GOT3 (cell line): ENCODE data around the gene SHROOM1.
"Not testable (repeated sequence)": the region's sequence is repeated elsewhere in the genome, so short reads cannot be mapped to it uniquely, and the experiment has no call there.

Experiments used
- DNase-seq: peaks from one replicate; lab custom pipeline; 2025; ENCODE audit warnings: mixed read lengths; lab: John Stamatoyannopoulos, UW

Gene SHROOM1

DNA sequence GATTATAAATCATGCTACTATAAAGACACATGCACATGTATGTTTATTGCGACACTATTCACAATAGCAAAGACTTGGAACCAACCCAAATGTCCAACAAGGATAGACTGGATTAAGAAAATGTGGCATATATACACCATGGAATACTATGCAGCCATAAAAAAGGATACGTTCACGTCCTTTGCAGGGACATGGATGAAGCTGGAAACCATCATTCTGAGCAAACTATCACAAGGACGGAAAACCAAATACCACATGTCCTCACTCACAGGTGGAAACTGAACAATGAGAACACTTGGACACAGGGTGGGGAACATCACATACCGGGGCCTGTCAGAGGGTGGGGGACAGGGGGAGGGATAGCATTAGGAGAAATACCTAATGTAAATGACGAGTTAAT is 24.6 kb downstream of the SHROOM1 start:
- DNase-seq, result not testable (repeated sequence)

DNA sequence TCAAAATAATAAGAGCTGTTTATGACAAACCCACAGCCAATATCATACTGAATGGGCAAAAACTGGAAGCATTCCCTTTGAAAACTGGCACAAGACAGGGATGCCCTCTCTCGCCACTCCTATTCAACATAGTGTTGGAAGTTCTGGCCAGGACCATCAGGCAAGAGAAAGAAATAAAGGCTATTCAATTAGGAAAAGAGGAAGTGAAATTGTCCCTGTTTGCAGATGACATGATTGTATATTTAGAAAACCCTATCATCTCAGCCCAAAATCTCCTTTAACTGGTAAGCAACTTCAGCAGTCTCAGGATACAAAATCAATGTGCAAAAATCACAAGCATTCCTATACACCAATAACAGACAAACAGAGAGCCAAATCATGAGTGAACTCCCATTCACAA is 26.2 kb downstream of the SHROOM1 start:
- not testable (repeated sequence) for DNase-seq

DNA sequence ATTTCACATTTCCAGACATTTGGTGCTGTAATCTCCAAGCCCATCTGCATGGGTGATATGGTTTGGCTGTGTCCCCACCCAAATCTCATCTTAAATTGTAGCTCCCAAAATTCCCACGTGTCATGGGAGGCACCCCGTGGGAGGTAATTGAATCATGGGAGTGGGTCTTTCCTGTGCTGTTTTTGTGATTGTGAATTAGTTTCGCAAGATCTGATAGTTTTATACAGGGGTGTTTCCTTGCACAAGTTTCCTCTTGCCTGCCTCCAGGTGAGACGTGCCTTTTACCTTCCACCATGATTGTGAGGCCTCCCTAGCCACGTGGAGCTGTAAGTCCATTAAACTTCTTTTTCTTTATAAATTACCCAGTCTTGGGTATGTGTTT is 27.8 kb downstream of the SHROOM1 start:
- DNase-seq, result not testable (repeated sequence)

DNA sequence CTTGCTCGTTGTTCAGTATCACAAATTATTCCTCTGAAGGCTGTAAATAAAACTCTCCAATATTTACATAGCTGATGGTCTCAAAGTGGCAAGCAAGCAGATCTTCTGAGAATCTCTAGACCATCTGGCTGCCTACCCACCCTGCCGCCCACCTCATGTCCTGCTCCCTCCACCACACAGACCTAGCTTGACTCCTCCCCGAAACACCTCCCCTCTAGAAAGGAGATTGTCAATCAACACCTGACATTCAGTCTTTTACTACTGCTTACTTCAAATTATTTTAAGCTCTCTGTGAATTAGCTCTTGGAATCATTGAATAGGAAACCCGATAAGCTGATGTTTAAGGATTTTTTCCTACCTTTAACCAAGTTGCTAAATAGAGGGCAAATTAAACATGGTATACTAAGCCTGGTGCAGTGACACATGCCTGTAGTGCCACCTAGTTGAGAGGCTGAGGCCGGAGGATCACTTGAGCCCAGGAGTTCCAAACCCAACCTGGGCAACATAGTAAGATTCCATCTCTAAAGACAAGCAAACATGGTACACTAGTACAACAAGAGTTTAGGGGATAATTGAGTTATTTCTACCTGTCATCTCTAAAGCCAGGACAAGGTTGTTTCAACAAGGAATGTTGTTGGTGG is 28.3 kb downstream of the SHROOM1 start:
- DNase-seq, result no peak

DNA sequence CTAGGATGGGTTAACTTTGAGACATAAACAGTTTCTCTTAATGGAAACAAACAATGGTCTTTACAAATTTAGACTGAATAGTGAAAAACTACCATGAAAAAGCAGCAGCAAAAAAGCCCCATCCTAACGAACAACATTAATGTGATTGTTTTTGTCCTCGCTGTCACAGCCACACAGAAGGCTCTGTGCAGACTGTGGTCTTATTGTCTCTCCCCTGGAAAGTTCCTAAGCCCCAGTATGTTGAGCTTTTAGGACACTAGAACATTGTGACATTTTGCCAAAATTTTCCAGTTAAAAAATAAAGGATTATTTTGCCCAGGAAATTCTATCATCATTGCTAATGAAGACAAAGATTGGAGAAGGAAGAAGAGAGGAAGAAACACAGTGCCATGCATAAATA is 29.9 kb downstream of the SHROOM1 start:
- no peak for DNase-seq

DNA sequence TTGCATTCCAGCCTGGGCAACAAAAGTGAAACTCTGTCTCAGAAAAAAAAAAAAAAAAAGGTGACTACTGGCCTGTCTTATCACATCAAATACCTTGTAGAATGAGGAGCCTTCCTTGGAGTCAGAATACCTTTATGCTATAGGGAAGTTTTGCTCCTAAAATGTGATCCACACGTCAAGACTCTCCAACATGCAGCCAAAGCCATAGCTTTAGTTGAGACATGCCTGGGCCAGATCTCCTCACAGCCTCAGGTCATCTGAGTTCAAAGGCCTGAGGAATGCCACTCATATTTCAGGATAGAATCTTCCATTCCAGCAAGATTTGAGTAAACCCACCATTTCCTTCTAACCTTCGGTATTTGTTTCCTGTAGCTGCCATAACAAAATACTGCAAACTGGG is 31.1 kb downstream of the SHROOM1 start:
- DNase-seq, result no peak

DNA sequence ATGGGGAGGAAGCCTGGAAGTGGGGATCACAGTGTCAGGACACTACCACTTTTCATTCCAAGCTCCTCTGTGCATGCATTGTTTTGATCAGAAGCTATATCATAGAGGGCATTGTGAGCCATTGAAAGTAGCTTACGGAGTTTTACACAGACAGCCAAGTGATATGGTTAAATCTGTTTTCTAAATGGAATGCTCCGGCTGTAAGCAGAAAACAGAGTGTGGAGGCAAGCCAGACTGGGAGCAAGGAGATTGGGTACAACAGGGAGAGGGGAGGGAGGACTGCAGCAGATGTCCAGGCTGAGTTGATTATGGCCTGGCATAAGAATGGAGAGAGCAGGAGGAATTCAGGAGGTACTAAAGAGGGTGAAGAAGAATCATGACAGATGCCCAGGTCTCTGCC is 32.8 kb downstream of the SHROOM1 start:
- DNase-seq, result no peak

DNA sequence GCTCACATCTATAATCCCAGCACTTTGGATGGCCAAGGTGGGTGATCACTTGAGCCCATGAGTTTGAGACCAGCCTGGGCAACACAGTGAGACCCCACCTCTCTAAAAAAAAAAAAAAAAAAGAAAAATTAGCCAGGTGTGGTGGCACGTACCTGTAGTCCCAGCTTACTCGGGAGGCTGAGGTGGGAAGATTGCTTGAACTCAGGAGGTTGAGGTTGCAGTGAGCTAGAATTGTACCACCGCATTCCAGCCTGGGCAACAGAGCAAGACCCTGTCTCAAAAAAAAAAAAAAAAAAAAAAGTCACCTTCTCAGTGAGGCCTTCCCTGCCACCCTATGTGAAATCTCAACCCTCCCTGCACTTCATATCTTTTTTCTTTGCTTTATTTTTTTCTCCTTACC is 39.4 kb downstream of the SHROOM1 start:
- DNase-seq, result no peak

DNA sequence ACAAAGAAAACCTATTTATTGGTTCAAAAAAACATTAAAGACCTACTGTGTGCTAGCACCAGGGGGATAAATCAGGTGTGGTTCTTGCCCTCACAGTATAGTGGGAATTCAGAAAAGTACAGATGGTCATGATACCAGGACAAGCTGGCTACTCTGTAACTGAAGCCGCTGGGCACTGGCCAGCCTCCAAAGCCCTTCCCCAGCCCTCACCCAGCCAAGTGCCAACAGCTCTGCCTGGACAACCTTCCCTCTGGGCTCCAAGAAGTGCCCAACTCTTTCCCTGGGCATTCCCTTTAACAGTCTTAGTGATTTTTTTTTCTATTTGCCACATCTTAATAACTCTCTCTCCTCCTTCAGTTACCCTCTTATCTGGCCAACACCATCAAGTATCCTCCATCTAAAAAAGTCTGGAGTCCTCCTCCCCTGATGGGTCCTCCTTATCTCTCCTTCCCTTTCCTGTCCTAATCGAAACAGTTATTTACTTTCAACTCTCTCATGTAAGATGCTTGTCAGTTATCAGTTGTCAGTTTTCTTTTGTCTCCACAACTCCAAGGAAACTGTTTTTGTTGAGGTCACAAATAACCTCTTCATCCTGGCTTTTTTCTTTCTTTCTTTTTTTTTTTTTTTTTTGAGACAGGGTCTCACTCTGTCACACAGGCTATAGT is 40.1 kb downstream of the SHROOM1 start:
- no peak for DNase-seq

DNA sequence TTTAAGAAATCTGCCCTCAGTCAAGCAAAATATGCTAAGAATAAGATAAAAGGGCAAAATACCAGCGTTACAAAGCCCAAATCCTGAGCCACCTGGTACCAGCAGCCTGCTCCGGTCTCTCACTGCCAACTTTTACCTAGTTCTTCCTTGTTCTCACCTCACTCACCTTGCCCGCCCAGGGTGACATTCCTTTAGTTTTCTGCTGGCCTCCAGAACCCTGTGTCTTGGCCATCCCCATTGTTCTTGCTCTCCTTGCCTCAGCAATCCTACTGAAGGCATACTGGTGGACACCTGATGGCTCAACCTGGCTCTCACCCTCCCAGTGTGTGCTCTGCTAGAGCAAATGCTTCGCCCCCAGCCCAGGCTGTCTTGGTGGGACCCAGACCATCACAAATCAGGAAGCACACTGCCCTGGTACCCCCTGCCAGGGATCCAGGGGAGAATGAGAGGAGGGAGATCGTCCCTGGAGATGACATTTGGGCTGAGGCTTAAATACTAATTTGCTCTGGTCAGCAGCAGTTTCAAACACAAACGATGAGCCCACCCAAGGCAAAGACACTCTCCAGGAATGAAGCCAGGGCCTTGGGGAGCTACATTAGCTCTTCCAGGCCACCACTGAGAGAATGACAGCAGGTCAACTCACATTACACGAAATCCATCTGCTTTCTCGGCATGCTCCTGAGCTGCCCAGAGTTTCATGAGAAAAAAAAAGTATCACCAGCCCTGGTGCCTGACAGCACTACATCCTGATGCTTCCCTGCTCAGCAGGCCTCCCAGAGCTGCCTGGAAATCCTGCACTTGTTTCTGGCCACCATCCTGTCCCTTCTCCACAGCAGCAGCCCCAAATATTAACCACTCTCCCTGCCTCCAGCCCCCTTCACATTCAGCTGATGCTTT is 41.2 kb downstream of the SHROOM1 start:
- no peak for DNase-seq

DNA sequence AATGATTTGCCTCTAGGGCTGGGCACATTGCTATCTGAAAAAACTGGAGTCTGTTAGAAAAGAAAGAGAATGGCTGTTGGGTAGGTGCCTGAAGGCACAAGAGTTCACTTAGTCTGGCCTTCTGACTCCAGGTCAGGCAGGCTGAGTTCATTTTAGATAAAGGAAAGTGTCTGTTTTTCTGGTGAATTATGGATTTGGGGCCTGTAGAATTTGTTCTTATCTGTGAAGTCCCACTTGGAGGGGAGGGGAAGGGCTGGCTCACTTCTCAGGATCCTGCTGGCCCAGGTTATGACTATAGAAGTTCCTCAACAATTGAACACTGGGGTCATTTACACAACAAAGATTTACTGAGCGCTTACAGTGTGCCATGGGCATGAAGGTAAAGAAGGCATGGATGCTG is 41.9 kb downstream of the SHROOM1 start:
- no peak for DNase-seq

DNA sequence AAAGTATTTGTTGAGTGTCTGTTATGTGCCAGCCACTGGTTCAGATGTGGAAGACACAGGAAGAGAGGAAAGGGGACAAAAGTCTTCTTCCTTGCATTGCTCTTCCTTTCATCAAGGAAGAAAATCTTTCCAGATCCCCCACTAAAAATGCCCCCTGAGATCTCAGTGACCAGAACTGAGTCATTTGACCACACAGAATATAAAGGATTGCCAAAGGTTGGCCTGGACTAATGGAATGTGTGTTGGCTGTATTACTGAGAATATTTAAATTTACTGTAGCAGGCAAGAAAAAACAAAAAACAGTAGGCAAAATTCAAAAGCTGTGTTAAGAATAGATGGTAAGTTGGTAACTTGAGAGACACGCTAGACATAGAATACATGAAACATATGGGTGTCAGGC is 43.4 kb downstream of the SHROOM1 start:
- no peak for DNase-seq

DNA sequence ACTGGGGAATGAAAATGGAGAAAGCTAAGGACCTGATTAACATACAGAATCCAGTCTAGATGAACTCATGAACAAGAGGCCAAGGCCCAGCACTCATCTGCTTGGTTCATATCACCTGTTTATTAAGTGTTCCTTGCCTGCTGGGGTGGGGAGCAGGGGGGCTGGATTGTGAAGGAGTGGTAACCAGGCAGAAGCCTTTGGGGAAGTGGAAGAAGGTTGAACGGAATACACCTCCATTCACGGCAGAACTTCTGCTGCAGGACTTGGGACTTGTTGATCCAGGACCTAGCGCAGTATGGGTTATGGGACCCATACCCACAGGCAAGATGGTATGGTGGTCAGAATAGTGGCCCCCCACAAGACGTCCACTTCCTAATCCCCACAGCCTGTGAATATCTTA is 44.6 kb downstream of the SHROOM1 start:
- no peak for DNase-seq

DNA sequence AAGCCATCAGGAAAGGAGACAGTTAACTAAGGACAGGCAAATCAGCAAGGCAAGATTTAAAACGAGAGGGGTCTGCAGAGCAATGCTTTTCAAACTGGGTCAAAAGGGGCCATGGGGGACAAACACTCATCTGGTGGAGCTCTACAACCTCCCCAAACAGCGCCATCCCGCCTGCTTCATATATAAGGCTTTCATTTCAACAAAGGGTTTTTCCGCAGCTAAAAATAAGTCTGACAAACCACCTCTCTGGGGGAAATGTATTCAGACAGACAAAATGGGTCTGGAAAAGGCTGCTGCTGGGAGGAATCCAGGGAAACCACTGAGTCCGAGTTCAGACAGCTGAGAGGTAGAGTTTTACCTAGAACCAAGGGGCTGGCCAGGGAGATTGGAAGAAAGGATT is 45.1 kb downstream of the SHROOM1 start:
- no peak for DNase-seq

DNA sequence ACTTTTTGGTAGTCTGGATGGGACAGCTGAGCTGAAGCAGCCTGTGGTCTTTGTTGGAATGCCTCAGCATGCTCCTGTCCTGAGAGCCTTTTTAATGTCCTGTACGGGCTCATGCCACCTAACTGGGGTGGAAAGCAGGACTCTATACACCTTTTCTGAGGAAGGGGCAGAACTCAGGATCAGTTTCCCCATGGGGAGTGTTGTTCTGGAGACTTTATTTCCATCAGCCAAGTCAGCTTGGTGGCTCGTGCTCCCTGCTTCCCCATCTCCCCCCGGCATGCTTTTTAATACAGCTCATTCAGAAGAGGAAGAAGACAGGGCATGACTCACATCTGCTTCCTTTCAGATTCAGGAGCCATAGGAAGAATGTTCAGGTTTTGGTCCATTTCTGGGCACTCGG is 48.3 kb downstream of the SHROOM1 start:
- no peak for DNase-seq

DNA sequence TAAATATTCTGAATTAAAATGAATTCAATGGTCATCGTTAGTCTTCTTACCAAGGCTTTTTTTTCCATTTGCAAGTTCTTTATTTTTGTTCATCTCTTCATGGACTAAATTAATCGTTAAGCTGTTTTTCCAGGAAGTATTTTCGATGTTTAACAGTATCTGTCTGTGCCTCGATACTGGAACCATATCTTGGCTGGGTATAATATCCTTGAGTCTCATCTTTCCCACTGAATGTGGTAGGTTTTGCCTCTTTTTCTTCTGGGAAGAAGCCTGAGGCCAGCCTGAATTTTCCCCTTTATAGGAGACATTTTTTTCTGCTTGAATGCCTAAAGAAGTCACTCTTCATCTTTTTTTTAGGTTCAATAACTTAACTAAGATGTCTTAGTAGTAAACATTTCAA is 49.4 kb downstream of the SHROOM1 start:
- DNase-seq, result no peak

DNA sequence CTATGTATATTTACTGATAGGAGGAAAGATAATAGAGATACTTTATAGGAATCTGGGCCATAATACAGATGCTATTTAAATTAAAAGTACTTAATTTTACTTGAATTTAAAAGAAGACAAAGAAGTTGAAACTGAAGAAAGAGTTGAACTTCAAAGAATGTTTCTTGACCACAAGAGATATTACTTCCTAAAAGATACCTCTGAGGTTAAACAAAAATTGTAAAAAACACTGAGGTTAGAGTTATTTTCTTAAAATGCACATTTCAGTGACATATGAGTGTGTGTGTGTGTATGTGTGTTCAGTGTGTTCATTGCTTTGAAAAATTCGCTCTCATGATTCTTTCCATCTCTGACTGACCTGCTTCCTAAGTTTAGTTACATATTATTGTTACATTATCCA is 49.9 kb downstream of the SHROOM1 start:
- no peak for DNase-seq

DNA sequence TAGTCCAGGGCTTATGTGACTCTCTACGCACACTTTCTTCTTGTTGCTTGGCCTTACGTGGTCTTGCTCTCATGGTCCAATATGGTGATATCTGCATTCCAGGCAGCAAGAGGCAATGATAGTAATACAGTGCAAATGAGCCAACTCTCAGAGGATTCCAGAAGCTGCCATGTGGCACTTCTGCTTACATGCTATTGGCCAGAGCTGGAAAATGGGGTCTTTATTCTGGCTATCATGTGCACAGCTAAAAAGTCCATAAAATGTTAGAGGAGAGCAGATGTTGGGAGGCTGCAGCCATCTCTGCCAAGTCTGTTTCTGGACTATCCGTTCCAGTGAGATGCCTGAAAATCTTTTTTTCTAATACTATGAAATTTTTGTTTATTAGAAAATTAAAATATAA is 50.5 kb downstream of the SHROOM1 start:
- no peak for DNase-seq

DNA sequence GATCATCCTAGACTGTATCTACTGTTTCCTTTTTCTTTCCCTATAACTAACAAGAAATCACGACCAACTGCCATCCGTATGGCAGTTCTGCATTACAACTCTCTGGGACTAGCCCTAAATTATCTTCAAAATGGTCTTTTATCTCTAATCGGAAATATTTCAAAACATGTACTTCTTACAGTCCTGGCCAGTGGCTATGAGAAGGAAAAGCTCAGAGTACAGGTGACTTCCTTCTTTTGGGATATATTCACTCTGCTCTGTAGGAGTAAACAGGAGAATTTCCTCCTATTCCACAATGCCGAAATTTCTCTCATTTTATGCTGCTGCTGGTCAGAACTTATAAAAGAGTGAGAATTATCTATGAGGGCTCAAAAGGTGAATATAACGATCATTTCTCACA is 51.6 kb downstream of the SHROOM1 start:
- no peak for DNase-seq

DNA sequence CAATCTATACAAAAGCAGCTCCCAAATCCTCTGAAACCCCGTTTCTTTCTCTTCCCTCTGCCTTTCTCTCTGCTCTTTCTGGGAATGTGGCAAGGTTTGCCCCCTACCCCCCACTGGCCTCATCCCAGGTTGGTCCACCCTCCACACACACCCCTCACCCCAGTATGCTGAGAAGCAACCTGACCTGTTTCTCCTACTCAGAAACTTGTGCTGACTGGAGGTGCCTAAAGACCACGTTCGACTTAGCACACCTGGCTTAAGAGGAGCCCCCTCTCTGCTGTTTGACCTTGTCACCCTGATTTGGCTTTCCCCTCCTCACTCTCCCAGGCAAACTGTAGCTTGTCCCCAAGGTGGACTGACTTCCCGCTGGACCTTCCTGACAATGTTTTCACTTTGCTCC is 52.3 kb downstream of the SHROOM1 start:
- DNase-seq, result no peak

DNA sequence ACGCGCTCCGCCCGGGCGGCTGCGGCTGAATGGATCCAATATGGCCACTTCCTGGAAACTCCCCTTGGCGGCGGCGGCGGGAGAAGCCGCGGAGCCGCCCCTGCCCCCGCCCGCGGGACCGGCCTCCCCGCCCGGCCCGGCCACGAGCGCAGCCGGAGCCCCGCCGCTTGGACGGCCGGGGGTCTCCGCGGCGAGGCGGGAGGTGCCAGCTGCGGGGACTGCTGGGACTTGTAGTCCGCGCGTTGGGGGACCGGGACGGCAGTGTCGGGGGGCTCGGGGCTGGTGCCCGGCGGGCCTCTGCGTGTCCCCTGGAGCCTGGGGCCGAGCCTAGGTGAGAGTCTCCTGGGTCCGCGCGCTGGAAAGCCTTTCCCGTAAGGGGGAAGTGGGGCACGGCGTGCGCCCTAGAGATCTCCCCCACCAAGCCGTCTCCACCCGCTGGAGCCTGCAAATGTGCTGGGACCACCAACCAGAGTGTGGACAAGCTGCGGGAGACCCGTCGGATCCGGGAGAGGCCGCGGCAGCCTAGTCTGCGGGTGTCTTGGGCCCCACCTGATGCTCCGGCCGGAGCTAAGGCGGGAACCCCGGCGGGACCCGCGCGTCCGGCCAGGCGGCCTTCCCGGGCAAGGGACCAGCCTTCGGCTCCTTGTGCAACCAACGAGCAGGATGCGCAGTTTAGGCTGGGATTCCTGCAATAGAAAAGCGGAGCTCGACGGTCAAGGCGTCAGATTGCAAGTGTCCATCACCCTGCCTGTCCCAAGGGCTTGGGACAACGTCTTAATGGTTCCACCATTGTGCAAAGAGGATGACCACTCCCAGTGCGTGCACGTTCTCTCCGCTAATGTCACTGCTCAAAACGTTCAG is 53.0 kb downstream of the SHROOM1 start, which contains the start of gene SEPTIN8:
TSS of gene SEPTIN8 (minus strand) at position 31 of the 861 bp plus-strand sequence. CDS start 102 bp downstream, outside the sequence.
- no peak for DNase-seq

DNA sequence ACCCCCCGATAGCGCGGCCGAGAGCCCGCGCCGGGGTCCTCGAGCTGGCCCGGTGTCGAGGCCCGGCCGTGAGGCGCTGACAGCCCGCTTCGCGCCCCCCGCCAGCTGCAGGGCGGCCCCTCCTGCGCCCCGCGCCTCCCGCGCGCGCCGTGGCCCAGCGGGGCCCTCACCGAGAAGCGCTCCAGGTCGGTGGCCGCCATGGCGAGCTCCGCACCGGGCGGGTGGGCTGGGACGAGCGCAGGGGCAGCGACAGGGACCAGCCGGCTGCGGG is 53.6 kb downstream of the SHROOM1 start:
- DNase-seq, result no peak
